OCI-LY1 (cell line): ENCODE data around the gene HOXA7.

Source experiments
- H2AFZ ChIP-seq: fragments of 200-600 bp; sonication (generic), shearing (Covaris generic); 2 replicates; pipeline ENCODE4 v1.6.0; 2014; ENCODE audit warnings: antibody characterized with exemption, mild to moderate bottlenecking, low read length
- H3F3A ChIP-seq: fragments of 200-600 bp; sonication (generic), shearing (Covaris generic); 2 replicates; pipeline ENCODE4 v1.6.0; 2014; ENCODE audit warnings: mild to moderate bottlenecking, antibody characterized with exemption, low read length, moderate library complexity; ENCODE audit not compliant: insufficient read depth
- H3K27ac ChIP-seq: fragments of 200-600 bp; sonication (generic); 2 replicates; pipeline ENCODE4 v1.5.1; 2014; ENCODE audit warnings: low read length, mixed run types, mild to moderate bottlenecking, low read depth; ENCODE audit not compliant: poor library complexity, severe bottlenecking
- H3K27me3 ChIP-seq: fragments of 200-600 bp; sonication (generic); 2 replicates; pipeline ENCODE4 v1.6.0; 2014; ENCODE audit warnings: antibody characterized with exemption, mild to moderate bottlenecking, low read length, moderate library complexity; ENCODE audit not compliant: insufficient read depth
- H3K36me3 ChIP-seq: fragments of 200-600 bp; sonication (generic); 2 replicates; pipeline ENCODE4 v1.6.1; 2014; ENCODE audit warnings: mild to moderate bottlenecking, antibody characterized with exemption, low read length, moderate library complexity, mixed read lengths; ENCODE audit not compliant: insufficient read depth
- H3K4me1 ChIP-seq: fragments of 200-600 bp; sonication (generic); 2 replicates; pipeline ENCODE4 v1.5.1; 2014; ENCODE audit warnings: mild to moderate bottlenecking, low read length, moderate library complexity; ENCODE audit not compliant: insufficient read depth, severe bottlenecking
- H3K4me2 ChIP-seq: fragments of 200-600 bp; sonication (generic), shearing (Covaris generic); 2 replicates; pipeline ENCODE4 v1.6.1; 2014; ENCODE audit warnings: low read length
- H3K4me3 ChIP-seq: fragments of 200-600 bp; sonication (generic); 2 replicates; pipeline ENCODE4 v1.5.1; 2014; ENCODE audit warnings: low read length, low read depth, mild to moderate bottlenecking, mixed read lengths; ENCODE audit not compliant: poor library complexity, severe bottlenecking
- H3K79me2 ChIP-seq: fragments of 200-600 bp; shearing (Covaris generic); 2 replicates; pipeline ENCODE4 v1.6.1; 2016; ENCODE audit warnings: mixed run types, low read length, mixed read lengths; ENCODE audit not compliant: insufficient read depth
- H3K9ac ChIP-seq: fragments of 200-600 bp; sonication (generic), shearing (Covaris generic); 2 replicates; pipeline ENCODE4 v1.6.1; 2014; ENCODE audit warnings: mild to moderate bottlenecking, low read length, mixed read lengths
- H3K9me2 ChIP-seq: fragments of 200-600 bp; sonication (generic), shearing (Covaris generic); 2 replicates; pipeline ENCODE4 v1.6.1; 2014; ENCODE audit warnings: low read depth, mild to moderate bottlenecking, low read length, mixed read lengths
- H3K9me3 ChIP-seq: fragments of 200-600 bp; shearing (Covaris generic); 2 replicates; pipeline ENCODE4 v1.6.1; 2014; ENCODE audit warnings: low read length, mixed read lengths
- H4K20me1 ChIP-seq: fragments of 200-600 bp; sonication (generic), shearing (Covaris generic); 2 replicates; pipeline ENCODE4 v1.6.0; 2016; ENCODE audit warnings: mild to moderate bottlenecking, low read length; ENCODE audit not compliant: insufficient read depth
- EZH2 ChIP-seq: fragments of 200-600 bp; sonication (generic), shearing (Covaris generic); IDR thresholded peaks from 2 replicates; pipeline ENCODE4 v1.8.0; 2017; ENCODE audit warnings: borderline replicate concordance, mixed run types, mild to moderate bottlenecking, antibody characterized with exemption, low read length, moderate library complexity, mixed read lengths
- TF ChIP-seq, protein P1 (sequence below): fragments of 200-600 bp; sonication (generic), shearing (Covaris generic); IDR thresholded peaks from 2 replicates; pipeline ENCODE4 v1.5.1; 2017; ENCODE audit warnings: mild to moderate bottlenecking, antibody characterized with exemption, low read length, moderate library complexity, mixed read lengths

Gene HOXA7

DNA sequence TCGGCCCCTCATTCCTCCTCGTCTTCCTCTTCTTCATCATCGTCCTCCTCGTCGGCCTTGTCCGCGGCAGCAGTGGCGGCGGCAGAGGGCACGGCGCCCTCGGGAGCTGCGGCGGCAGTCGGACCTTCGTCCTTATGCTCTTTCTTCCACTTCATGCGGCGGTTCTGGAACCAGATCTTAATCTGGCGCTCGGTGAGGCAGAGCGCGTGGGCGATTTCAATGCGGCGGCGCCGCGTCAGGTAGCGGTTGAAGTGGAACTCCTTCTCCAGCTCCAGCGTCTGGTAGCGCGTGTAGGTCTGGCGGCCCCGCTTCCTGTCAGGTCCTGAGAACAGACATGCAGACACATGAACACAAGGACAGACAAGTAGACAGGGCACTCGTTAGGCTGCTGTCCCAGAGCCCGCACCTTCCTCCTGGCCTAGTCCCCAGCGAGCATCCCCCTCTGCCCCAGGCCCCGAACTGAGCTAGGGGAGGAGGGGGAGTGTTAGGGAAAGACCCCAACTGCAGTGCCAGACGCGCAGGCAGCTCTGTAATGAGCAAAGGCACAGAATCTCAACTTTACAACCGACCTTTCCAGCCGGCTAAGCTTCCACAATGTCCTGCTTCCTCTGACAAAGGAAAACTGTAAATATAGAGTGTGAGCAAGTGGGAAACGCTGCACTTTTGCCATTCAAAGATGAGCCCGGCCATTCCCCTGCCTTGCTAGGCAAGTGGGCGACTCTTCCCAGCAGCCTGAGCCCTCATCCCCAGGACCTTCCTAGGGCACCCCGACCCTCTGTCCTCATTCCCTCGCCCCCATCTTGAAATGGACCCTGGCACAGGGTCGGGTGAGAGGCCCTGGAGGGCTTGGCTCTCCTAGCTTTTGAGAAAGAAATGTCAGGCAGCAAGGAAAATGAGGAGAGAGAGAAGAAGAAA is 1.3 kb downstream of the HOXA7 start:
- peak overlapping the region; percentile 29; the same call in 1 of the 2 replicates for H3K4me2 ChIP-seq

GRCh38 chr7:27154369-27154768 is 2.1 kb downstream of the HOXA7 start:
- no peaks in the 10 kb centered on the region for H4K20me1 ChIP-seq

More for the DNA sequence above, 1.3 kb downstream of the HOXA7 start:
- H3K27me3 ChIP-seq = peaks cover 8% of the 10 kb centered on the region; the same call in 1 of the 2 replicates
- no peaks in the 10 kb centered on the region for H4K20me1 ChIP-seq
- no peaks in the 10 kb centered on the region for H3K9me2 ChIP-seq
- peak overlapping the region; percentile 10 for H3K4me3 ChIP-seq
- no peaks in the 10 kb centered on the region for H3K79me2 ChIP-seq
- TF ChIP-seq, protein P1, sequence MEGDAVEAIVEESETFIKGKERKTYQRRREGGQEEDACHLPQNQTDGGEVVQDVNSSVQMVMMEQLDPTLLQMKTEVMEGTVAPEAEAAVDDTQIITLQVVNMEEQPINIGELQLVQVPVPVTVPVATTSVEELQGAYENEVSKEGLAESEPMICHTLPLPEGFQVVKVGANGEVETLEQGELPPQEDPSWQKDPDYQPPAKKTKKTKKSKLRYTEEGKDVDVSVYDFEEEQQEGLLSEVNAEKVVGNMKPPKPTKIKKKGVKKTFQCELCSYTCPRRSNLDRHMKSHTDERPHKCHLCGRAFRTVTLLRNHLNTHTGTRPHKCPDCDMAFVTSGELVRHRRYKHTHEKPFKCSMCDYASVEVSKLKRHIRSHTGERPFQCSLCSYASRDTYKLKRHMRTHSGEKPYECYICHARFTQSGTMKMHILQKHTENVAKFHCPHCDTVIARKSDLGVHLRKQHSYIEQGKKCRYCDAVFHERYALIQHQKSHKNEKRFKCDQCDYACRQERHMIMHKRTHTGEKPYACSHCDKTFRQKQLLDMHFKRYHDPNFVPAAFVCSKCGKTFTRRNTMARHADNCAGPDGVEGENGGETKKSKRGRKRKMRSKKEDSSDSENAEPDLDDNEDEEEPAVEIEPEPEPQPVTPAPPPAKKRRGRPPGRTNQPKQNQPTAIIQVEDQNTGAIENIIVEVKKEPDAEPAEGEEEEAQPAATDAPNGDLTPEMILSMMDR = no peak
- no peak for TF ChIP-seq EZH2
- no peaks in the 10 kb centered on the region for H3K9me3 ChIP-seq
- H3F3A ChIP-seq = no peaks in the 10 kb centered on the region
- H3K36me3 ChIP-seq = no peaks in the 10 kb centered on the region
- H3K27ac ChIP-seq = no peak overlapping the region
- H3K9ac ChIP-seq = no peak overlapping the region
- H2AFZ ChIP-seq = no peak overlapping the region
- H3K4me1 ChIP-seq = peaks cover 24% of the 10 kb centered on the region

GRCh38 chr7:27153526-27153925 is 2.9 kb downstream of the HOXA7 start:
- Histone ChIP-seq H3K27me3 (peaks cover 17% of the 10 kb centered on the region; the same call in 1 of the 2 replicates), H4K20me1 (no peaks in the 10 kb centered on the region)

More at GRCh38 chr7:27154369-27154768, 2.1 kb downstream of the HOXA7 start:
- H3K36me3 ChIP-seq = no peaks in the 10 kb centered on the region
- H3F3A ChIP-seq = no peaks in the 10 kb centered on the region
- H3K9me2 ChIP-seq = no peaks in the 10 kb centered on the region
- no peak overlapping the region for H3K9ac ChIP-seq
- no peak overlapping the region for H2AFZ ChIP-seq
- no peaks in the 10 kb centered on the region for H3K9me3 ChIP-seq
- peaks cover 28% of the 10 kb centered on the region for H3K4me1 ChIP-seq
- no peaks in the 10 kb centered on the region for H3K79me2 ChIP-seq
- peaks cover 9% of the 10 kb centered on the region; the same call in 1 of the 2 replicates for H3K27me3 ChIP-seq
- no peak overlapping the region for H3K4me3 ChIP-seq
- TF ChIP-seq, protein P1 = no peak
- no peak for TF ChIP-seq EZH2
- no peak overlapping the region; the same call in 1 of the 2 replicates for H3K4me2 ChIP-seq
- no peak overlapping the region for H3K27ac ChIP-seq

More at GRCh38 chr7:27153526-27153925, 2.9 kb downstream of the HOXA7 start:
- H3K4me2 ChIP-seq = no peak overlapping the region
- H3K27ac ChIP-seq = no peak overlapping the region
- H3K36me3 ChIP-seq = no peaks in the 10 kb centered on the region
- no peak overlapping the region for H2AFZ ChIP-seq
- TF ChIP-seq, protein P1 = no peak
- no peak for TF ChIP-seq EZH2
- no peaks in the 10 kb centered on the region for H3K9me3 ChIP-seq
- no peaks in the 10 kb centered on the region for H3K9me2 ChIP-seq
- H3K4me3 ChIP-seq = no peak overlapping the region
- H3K4me1 ChIP-seq = peaks cover 36% of the 10 kb centered on the region
- no peak overlapping the region for H3K9ac ChIP-seq
- no peaks in the 10 kb centered on the region for H3K79me2 ChIP-seq
- no peaks in the 10 kb centered on the region for H3F3A ChIP-seq
